SK-N-SH treated with all-trans-retinoic acid at 6 μM for 48 hours (cell line): ENCODE results near the gene GCLC.

Experiments used
- CREB5 ChIP-seq: fragments of 250-450 bp; sonication (Bioruptor Pico); IDR thresholded peaks from 2 replicates; pipeline ENCODE4 v1.5.1; 2020; ENCODE audit warnings: low read depth, mild to moderate bottlenecking, moderate library complexity
- CSRNP3 ChIP-seq: fragments of 250-450 bp; sonication (Bioruptor Pico); IDR thresholded peaks from 2 replicates; pipeline ENCODE4 v1.5.1; 2021; ENCODE audit warnings: mild to moderate bottlenecking, moderate library complexity
- PATZ1 ChIP-seq: fragments of 250-450 bp; sonication (Bioruptor Pico); IDR thresholded peaks from 2 replicates; pipeline ENCODE4 v1.8.0; 2020; ENCODE audit warnings: mild to moderate bottlenecking, moderate library complexity, borderline replicate concordance
- POU6F1 ChIP-seq: fragments of 250-450 bp; sonication (Bioruptor Pico); IDR thresholded peaks from 2 replicates; pipeline ENCODE4 v1.8.0; 2021; ENCODE audit warnings: low read depth, mild to moderate bottlenecking, moderate library complexity, borderline replicate concordance
- TCF4 ChIP-seq: fragments of 250-450 bp; sonication (Bioruptor Pico); IDR thresholded peaks from 2 replicates; pipeline ENCODE4 v1.8.0; 2021; ENCODE audit warnings: mild to moderate bottlenecking, moderate library complexity, borderline replicate concordance
- TOX ChIP-seq: fragments of 250-450 bp; sonication (Bioruptor Pico); IDR thresholded peaks from 2 replicates; pipeline ENCODE4 v1.8.0; 2021; ENCODE audit warnings: mild to moderate bottlenecking, moderate library complexity, borderline replicate concordance
- ZNF70 ChIP-seq: fragments of 450-650 bp; formaldehyde crosslinking; IDR thresholded peaks from 2 replicates; pipeline ENCODE4 v1.5.0; 2020; ENCODE audit warnings: mild to moderate bottlenecking, moderate library complexity

- TF ChIP-seq CREB5 (CRISPR knock-in tag) (no peak), TOX (CRISPR knock-in tag) (no peak), PATZ1 (CRISPR knock-in tag) (no peak), ZNF70 (CRISPR knock-in tag) (no peak), CSRNP3 (CRISPR knock-in tag) (no peak), TCF4 (no peak), POU6F1 (no peak)
These were observed 31.8 kb downstream of the GCLC start for GRCh38 chr6:53513056-53513455.
